Neural progenitor cell (in vitro differentiated cells): ENCODE measurements around the gene AZIN2. TPM values are rescaled to one million over a fixed set of nuclear protein-coding genes. Genes with fewer than 3 reads are reported as not detected.
"Not testable (repeated sequence)": the region's sequence is repeated elsewhere in the genome, so short reads cannot be mapped to it uniquely, and the experiment has no call there.

Experiments
- DNase-seq: peaks from one replicate; pipeline ENCODE4 v3.0.0-alpha.2; 2016; ENCODE audit warnings: low spot score
- H2AFZ ChIP-seq: fragments of 200-600 bp; sonication (generic); replicated peaks from 2 replicates; pipeline ENCODE4 v1.6.1; 2016; ENCODE audit warnings: antibody characterized with exemption
- H3F3A ChIP-seq: fragments of 200-600 bp; sonication (generic); 2 replicates; pipeline ENCODE4 v1.6.1; 2016; ENCODE audit warnings: antibody characterized with exemption, low read depth
- H3K27ac ChIP-seq: fragments of 200-600 bp; sonication (generic); 2 replicates; pipeline ENCODE4 v1.5.1; 2016; ENCODE audit warnings: mild to moderate bottlenecking
- H3K27me3 ChIP-seq: fragments of 200-600 bp; sonication (generic); 2 replicates; pipeline ENCODE4 v1.6.1; 2016; ENCODE audit warnings: mild to moderate bottlenecking, moderate library complexity
- H3K36me3 ChIP-seq: fragments of 200-600 bp; sonication (generic); 2 replicates; pipeline ENCODE4 v1.5.1; 2016
- H3K4me1 ChIP-seq: fragments of 200-600 bp; sonication (generic); 2 replicates; pipeline ENCODE4 v1.6.1; 2016; ENCODE audit warnings: mixed run types
- H3K4me2 ChIP-seq: fragments of 200-600 bp; sonication (generic); 2 replicates; pipeline ENCODE4 v1.6.1; 2016
- H3K4me3 ChIP-seq: fragments of 200-600 bp; sonication (generic); 2 replicates; pipeline ENCODE4 v1.5.1; 2016
- H3K79me2 ChIP-seq: fragments of 200-600 bp; sonication (generic); 2 replicates; pipeline ENCODE4 v1.6.1; 2016; ENCODE audit warnings: low read depth
- H3K9ac ChIP-seq: fragments of 200-600 bp; sonication (generic); 2 replicates; pipeline ENCODE4 v1.6.1; 2016
- H3K9me3 ChIP-seq: fragments of 200-600 bp; sonication (generic); 2 replicates; pipeline ENCODE4 v1.5.1; 2016; ENCODE audit warnings: low read depth
- H4K20me1 ChIP-seq: fragments of 200-600 bp; sonication (generic); 2 replicates; pipeline ENCODE4 v1.6.1; 2016; ENCODE audit warnings: low read depth
- H3K27ac Mint-ChIP-seq: 3 replicates; pipeline ENCODE4 v1.8.0; 2021; ENCODE audit warnings: mixed read lengths
- H3K27me3 Mint-ChIP-seq: 2 replicates; pipeline ENCODE4 v1.8.0; 2022; ENCODE audit warnings: low read depth, mild to moderate bottlenecking, inconsistent platforms, moderate library complexity, mixed read lengths; ENCODE audit not compliant: insufficient read depth
- H3K36me3 Mint-ChIP-seq: 3 replicates; pipeline ENCODE4 v1.8.0; 2021; ENCODE audit warnings: mixed read lengths
- H3K4me1 Mint-ChIP-seq: 3 replicates; pipeline ENCODE4 v1.8.0; 2021; ENCODE audit warnings: mixed read lengths
- H3K4me3 Mint-ChIP-seq: 3 replicates; pipeline ENCODE4 v1.8.0; 2021; ENCODE audit warnings: mild to moderate bottlenecking, moderate library complexity, mixed read lengths
- H3K9me3 Mint-ChIP-seq: 3 replicates; pipeline ENCODE4 v1.8.0; 2020; ENCODE audit warnings: mixed read lengths
- CTCF ChIP-seq: fragments of 200-600 bp; sonication (generic); IDR thresholded peaks from 2 replicates; pipeline ENCODE4 v1.5.1; 2017; ENCODE audit warnings: antibody characterized with exemption, mild to moderate bottlenecking
- EZH2 ChIP-seq: fragments of 200-600 bp; sonication (generic); IDR thresholded peaks from 2 replicates; pipeline ENCODE4 v1.6.1; 2017; ENCODE audit warnings: antibody characterized with exemption, mild to moderate bottlenecking, moderate library complexity
- EZH2phosphoT487 ChIP-seq: fragments of 200-600 bp; sonication (generic); IDR thresholded peaks from 2 replicates; pipeline ENCODE4 v1.6.1; 2017; ENCODE audit warnings: antibody characterized with exemption
- total RNA-seq: library from RNA; depleted of rRNA; stranded (reverse); fragments of >200 nt; gene quantifications from 2 replicates; pipeline ENCODE4 v1.2.3, GENCODE V29; 2015; ENCODE audit warnings: low replicate concordance

The AZIN2 gene
- total RNA-seq, 1 donor from 2014 or later: 1.3 TPM

- Mint-ChIP-seq H3K9me3 (peaks cover 6% of the 10 kb centered on the region), H3K4me1 (peaks cover 13% of the 10 kb centered on the region), H3K27me3 (peaks cover 10% of the 10 kb centered on the region), H3K36me3 (peaks cover 2% of the 10 kb centered on the region), H3K27ac (no peak overlapping the region), H3K4me3 (no peak overlapping the region)
- peak overlapping the region; percentile 82 for H2AFZ ChIP-seq
- no peak overlapping the region for H3K4me3 ChIP-seq
- H3F3A ChIP-seq: no peaks in the 10 kb centered on the region
- no peak for TF ChIP-seq EZH2
- no peak for TF ChIP-seq CTCF
- TF ChIP-seq EZH2phosphoT487: no peak
- H3K27me3 ChIP-seq: no peaks in the 10 kb centered on the region
- H3K79me2 ChIP-seq: no peaks in the 10 kb centered on the region
- no peak overlapping the region for H3K4me2 ChIP-seq
- no peak overlapping the region for H3K27ac ChIP-seq
- no peak overlapping the region for H3K9ac ChIP-seq
- H3K4me1 ChIP-seq: no peaks in the 10 kb centered on the region
- no peak for DNase-seq
- H4K20me1 ChIP-seq: no peaks in the 10 kb centered on the region
- H3K9me3 ChIP-seq: no peaks in the 10 kb centered on the region
- H3K36me3 ChIP-seq: no peaks in the 10 kb centered on the region
Measured at GRCh38 chr1:33045246-33045645, 35.7 kb upstream of the AZIN2 start.

- H3F3A ChIP-seq: no peaks in the 10 kb centered on the region
- no peaks in the 10 kb centered on the region for H4K20me1 ChIP-seq
- peak overlapping the region; percentile 82 for H2AFZ ChIP-seq
- peaks cover 11% of the 10 kb centered on the region for H3K27me3 Mint-ChIP-seq
- H3K4me3 Mint-ChIP-seq: no peak overlapping the region
- no peaks in the 10 kb centered on the region for H3K36me3 ChIP-seq
- no peaks in the 10 kb centered on the region for H3K4me1 ChIP-seq
- no peaks in the 10 kb centered on the region for H3K9me3 ChIP-seq
- H3K79me2 ChIP-seq: no peaks in the 10 kb centered on the region
- peaks cover 11% of the 10 kb centered on the region for H3K9me3 Mint-ChIP-seq
- no peak overlapping the region for H3K27ac Mint-ChIP-seq
- H3K27me3 ChIP-seq: no peaks in the 10 kb centered on the region
- H3K4me1 Mint-ChIP-seq: peaks cover 13% of the 10 kb centered on the region
- H3K27ac ChIP-seq: no peak overlapping the region
- H3K4me2 ChIP-seq: no peak overlapping the region
- no peak for DNase-seq
- H3K9ac ChIP-seq: no peak overlapping the region
- TF ChIP-seq CTCF: no peak
- TF ChIP-seq EZH2: no peak
- no peak for TF ChIP-seq EZH2phosphoT487
- peaks cover 2% of the 10 kb centered on the region for H3K36me3 Mint-ChIP-seq
- H3K4me3 ChIP-seq: no peak overlapping the region
Measured at GRCh38 chr1:33045814-33046213, 35.1 kb upstream of the AZIN2 start.

- not testable (repeated sequence) for H3K4me2 ChIP-seq, H4K20me1 ChIP-seq, DNase-seq, H3K27me3 ChIP-seq, H3K36me3 ChIP-seq, H3K9me3 ChIP-seq, H3K79me2 ChIP-seq, H2AFZ ChIP-seq, H3K4me3 Mint-ChIP-seq, H3K36me3 Mint-ChIP-seq, H3K27ac Mint-ChIP-seq, H3K27ac ChIP-seq, H3K9ac ChIP-seq, H3K4me3 ChIP-seq, H3K4me1 ChIP-seq, H3F3A ChIP-seq
- peaks cover 11% of the 10 kb centered on the region for H3K9me3 Mint-ChIP-seq
- peaks cover 13% of the 10 kb centered on the region for H3K4me1 Mint-ChIP-seq
- H3K27me3 Mint-ChIP-seq: peaks cover 11% of the 10 kb centered on the region
Measured at GRCh38 chr1:33046234-33046633, 34.7 kb upstream of the AZIN2 start.

- H4K20me1 ChIP-seq: no peaks in the 10 kb centered on the region
- peaks cover 13% of the 10 kb centered on the region for H3K4me1 Mint-ChIP-seq
Measured at GRCh38 chr1:33047290-33047689, 33.7 kb upstream of the AZIN2 start.

More at GRCh38 chr1:33047290-33047689, 33.7 kb upstream of the AZIN2 start:
- Histone ChIP-seq H3K36me3 (no peaks in the 10 kb centered on the region), H3K4me1 (no peaks in the 10 kb centered on the region), H3K4me2 (no peak overlapping the region), H2AFZ (no peak overlapping the region), H3K27ac (no peak overlapping the region), H3K9me3 (no peaks in the 10 kb centered on the region), H3F3A (no peaks in the 10 kb centered on the region), H3K4me3 (no peak overlapping the region), H3K27me3 (no peaks in the 10 kb centered on the region), H3K9ac (no peak overlapping the region), H3K79me2 (no peaks in the 10 kb centered on the region)
- Mint-ChIP-seq H3K27me3 (peaks cover 8% of the 10 kb centered on the region), H3K27ac (no peak overlapping the region), H3K36me3 (peaks cover 2% of the 10 kb centered on the region), H3K9me3 (peaks cover 11% of the 10 kb centered on the region), H3K4me3 (no peak overlapping the region)
- no peak for DNase-seq
- TF ChIP-seq EZH2 (no peak), EZH2phosphoT487 (no peak), CTCF (no peak)
